GM13976 (cell line): Measurements from ENCODE around the gene LIN52.

Source experiments
- DNase-seq: peaks from one replicate; pipeline ENCODE4 v3.0.0; 2012; ENCODE audit warnings: low spot score
- in situ Hi-C: fragments of 300-500 bp; cut with MboI; formaldehyde crosslinking; loops from one replicate; pipeline ENCODE4 v1.12.0; 2022; ENCODE audit warnings: low sequenced_read_pairs, mixed read lengths, inconsistent platforms; ENCODE audit not compliant: unreplicated experiment
- TF ChIP-seq, protein P1 (sequence below): IDR thresholded peaks from 2 replicates; pipeline ENCODE4 v1.5.1; 2012; ENCODE audit warnings: borderline replicate concordance, mild to moderate bottlenecking; ENCODE audit not compliant: insufficient read depth; ENCODE audit errors: extremely low read depth, missing control alignments, control extremely low read depth

The LIN52 gene, protein sequence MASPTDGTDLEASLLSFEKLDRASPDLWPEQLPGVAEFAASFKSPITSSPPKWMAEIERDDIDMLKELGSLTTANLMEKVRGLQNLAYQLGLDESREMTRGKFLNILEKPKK

DNA sequence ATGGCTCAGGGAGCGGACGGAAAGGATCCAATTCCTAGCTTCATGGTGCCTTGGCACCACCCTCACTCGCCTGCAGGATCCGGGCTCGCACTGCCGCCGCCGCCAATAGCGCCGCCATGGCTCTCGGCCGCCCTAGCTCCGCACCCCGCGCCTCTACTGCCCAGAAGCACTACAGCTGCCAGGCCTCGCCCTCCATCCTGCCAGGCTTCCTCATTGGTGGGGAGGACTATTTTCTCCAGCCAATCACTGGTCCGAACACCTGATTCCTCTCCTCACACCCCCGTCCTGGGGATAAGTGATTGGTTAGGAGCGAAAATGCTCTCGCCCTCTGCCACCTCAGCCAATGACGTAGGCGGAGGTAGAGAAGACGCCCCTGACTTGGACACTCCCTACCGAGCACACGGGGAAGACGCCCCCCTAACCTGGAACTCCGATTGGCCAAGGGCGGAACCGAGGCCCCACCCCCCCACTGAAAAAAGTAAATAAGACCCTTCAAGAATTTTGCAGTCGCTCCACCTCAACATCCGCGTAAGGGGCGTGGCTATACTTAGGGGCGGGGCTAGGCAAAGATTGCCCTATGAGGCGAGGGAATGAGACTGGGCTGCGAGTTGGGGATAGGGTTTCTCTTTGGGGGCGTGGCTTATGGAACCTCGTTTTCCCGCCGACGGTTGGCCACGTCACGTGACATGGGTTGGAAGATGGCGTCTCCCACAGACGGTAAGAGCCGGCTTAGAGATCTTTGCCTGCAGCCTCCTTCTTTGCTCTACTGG is at the start of gene LIN52, which contains the start of gene ALDH6A1:
TSS of gene LIN52 (plus strand) at position 680 of the 770 bp plus-strand sequence. CDS start at position 699, 19 bp downstream.
TSS of gene ALDH6A1 (minus strand) at position 177 of the 770 bp plus-strand sequence. CDS start at position 118, 59 bp downstream.
- TF ChIP-seq, protein P1, sequence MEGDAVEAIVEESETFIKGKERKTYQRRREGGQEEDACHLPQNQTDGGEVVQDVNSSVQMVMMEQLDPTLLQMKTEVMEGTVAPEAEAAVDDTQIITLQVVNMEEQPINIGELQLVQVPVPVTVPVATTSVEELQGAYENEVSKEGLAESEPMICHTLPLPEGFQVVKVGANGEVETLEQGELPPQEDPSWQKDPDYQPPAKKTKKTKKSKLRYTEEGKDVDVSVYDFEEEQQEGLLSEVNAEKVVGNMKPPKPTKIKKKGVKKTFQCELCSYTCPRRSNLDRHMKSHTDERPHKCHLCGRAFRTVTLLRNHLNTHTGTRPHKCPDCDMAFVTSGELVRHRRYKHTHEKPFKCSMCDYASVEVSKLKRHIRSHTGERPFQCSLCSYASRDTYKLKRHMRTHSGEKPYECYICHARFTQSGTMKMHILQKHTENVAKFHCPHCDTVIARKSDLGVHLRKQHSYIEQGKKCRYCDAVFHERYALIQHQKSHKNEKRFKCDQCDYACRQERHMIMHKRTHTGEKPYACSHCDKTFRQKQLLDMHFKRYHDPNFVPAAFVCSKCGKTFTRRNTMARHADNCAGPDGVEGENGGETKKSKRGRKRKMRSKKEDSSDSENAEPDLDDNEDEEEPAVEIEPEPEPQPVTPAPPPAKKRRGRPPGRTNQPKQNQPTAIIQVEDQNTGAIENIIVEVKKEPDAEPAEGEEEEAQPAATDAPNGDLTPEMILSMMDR, result peak; percentile 26
- peak; percentile 98 for DNase-seq
- in situ Hi-C loops, result no loop called here

DNA sequence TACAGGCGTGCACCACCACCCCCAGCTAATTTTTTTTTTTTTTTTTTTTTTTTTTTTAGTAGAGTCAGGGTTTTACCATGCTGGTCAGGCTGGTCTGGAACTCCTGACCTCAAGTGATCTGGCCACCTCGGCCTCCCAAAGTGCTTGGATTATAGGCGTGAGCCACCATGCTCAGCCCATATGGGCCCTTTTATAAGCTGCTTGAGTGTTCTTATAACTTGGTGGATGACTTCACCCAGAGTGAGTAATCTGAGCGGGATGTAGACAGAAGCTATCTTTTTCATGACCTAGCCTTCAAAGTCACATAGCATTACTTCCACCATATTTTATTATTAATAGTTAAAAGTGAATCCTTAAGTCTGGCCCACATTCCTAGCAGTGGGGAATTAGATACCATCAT is 49.2 kb upstream of the LIN52 start:
- TF ChIP-seq, protein P1, result no peak
- in situ Hi-C loops, result loop anchor here (25.0 kb wide), 1 partner anchor 298 kb away; no protein-coding TSS in a partner anchor
- no peak for DNase-seq

DNA sequence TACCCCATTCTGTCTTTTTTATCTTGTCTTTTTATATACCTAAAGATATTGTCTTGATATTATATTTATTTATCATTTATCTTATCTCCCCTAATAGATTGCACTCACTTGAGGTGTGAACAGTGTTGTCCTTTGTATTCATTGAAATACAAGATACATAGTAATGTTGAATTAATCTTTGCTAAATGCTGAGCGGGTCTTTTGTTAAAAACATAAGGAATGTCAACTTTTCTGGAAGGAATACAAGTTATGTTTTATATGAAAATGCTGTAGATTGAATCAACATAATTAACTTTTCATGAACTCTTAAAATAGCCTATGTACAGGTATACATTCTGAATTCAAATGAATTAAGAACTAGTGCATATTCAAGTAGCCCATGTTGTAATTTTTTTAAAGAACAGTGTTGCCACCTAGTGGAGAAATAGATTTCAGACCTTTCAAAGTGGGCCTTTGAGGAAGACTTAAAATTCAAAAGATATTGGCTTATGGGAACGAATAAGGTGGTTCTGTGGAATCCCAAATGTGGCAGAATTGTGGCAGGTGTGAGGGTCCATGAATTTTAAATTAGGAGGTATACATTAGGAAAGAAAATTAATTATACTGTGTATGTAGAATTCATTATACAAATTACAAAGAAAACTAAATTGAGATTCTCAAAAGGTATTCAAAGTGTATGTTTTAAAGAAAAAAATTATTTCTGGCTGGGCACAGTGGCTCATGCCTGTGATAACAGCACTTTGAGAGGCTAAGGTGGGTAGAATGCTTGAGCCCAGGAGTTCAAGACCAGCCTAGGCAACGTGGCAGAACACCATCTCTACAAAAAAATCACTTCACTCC is 46.5 kb upstream of the LIN52 start:
- DNase-seq, result peak; percentile 59
- TF ChIP-seq, protein P1, result peak; percentile 40
- in situ Hi-C loops, result loop anchor here (25.0 kb wide), 1 partner anchor 301 kb away; no protein-coding TSS in a partner anchor

DNA sequence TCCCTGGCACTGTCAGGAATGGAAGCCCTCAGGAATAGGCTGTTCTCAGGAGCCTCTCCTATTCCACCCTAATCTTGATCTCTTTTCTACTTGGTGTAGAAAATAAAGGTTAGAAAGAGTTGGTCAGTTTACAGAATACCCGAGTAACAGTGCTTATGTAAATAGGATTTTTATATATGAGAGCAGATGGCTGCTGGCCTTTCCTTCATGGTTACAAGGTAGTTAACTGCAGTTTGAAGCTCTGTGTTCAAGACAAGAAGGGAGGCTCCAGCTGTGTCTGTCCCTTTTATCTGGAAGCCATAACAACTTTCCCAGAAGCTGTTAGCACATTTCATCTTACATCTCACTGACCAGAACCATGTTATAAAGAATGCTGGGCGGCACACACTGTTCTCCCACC is 42.5 kb upstream of the LIN52 start:
- DNase-seq, result no peak
- TF ChIP-seq, protein P1, result no peak
- in situ Hi-C loops, result loop anchor here (25.0 kb wide), 1 partner anchor 305 kb away; no protein-coding TSS in a partner anchor

DNA sequence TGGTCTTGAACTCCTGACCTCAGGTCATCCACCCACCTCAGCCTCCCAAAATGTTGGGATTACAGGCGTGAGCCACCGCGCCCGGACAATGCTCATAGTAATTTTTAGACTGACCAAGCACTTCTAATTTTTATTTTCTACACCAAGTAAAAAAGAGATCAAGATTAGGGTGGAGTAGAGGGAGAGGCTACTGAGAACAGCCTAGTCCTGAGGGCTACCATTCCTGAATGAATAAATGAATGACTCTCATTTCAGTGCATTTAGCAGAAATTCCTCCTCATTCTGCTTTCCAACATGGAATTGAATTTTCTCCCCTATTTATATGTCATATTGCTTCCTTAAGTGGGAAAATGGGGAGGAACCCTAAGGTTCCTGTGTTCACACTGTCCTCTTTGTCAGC is 39.2 kb upstream of the LIN52 start:
- DNase-seq, result no peak
- in situ Hi-C loops, result loop anchor here (25.0 kb wide), 1 partner anchor 308 kb away; no protein-coding TSS in a partner anchor
- TF ChIP-seq, protein P1, result no peak

DNA sequence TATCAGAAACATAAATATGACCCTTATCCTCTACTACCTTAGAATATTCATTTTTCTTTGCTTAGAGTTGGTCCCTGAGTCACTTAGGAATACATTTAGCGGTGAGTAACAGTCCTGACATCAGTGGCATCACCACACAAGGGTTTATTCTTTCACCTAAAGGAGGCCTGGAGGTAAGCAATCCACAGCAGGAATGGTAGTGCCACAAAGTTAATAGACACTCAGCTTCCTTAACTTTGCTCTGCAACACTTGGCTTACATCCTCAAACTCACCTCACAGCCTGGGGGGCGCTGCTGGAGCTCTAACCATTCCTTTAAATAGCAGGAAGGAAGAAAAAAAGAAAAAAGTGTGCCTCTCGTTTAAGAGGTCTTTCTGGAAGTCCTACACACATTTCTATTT is 36.5 kb upstream of the LIN52 start:
- TF ChIP-seq, protein P1, result no peak
- in situ Hi-C loops, result loop anchor here (25.0 kb wide), 1 partner anchor 311 kb away; no protein-coding TSS in a partner anchor
- DNase-seq, result no peak
